Measurements from ENCODE around the gene LIN28A.
"Not testable (repeated sequence)": the region's sequence is repeated elsewhere in the genome, so short reads cannot be mapped to it uniquely, and the experiment has no call there.

GRCh38 chr1:26385063-26385462, 25.6 kb upstream of the LIN28A start:
- TF ChIP-seq CTCF (conservative IDR thresholded peaks at IDR 0.05; ENCODE audit: low read depth in 2 of 2); CREB1 (CRISPR knock-in tag; IDR thresholded peaks at IDR 0.05; ENCODE audit: low read depth); POLR2AphosphoS5 (IDR thresholded peaks at IDR 0.05; ENCODE audit: low read depth); EZH2 (IDR thresholded peaks at IDR 0.05; ENCODE audit: low read depth, unreplicated experiment); EZH2phosphoT487 (IDR thresholded peaks at IDR 0.05; ENCODE audit: unreplicated experiment); REST (IDR thresholded peaks at IDR 0.05; ENCODE audit: unreplicated experiment); ETS1 (IDR thresholded peaks at IDR 0.05); ZNF114 (CRISPR knock-in tag; IDR thresholded peaks at IDR 0.05); JUNB (IDR thresholded peaks at IDR 0.05; ENCODE audit: unreplicated experiment); NANOG (IDR thresholded peaks at IDR 0.05; ENCODE audit: borderline replicate concordance); ZNF462 (CRISPR knock-in tag; IDR thresholded peaks at IDR 0.05); ZNF331 (CRISPR knock-in tag; IDR thresholded peaks at IDR 0.05; ENCODE audit: low read depth): not testable (repeated sequence)

Data from GM23338 (cell line).